Measurements from ENCODE around the gene RAB36.

The RAB36 gene

DNA sequence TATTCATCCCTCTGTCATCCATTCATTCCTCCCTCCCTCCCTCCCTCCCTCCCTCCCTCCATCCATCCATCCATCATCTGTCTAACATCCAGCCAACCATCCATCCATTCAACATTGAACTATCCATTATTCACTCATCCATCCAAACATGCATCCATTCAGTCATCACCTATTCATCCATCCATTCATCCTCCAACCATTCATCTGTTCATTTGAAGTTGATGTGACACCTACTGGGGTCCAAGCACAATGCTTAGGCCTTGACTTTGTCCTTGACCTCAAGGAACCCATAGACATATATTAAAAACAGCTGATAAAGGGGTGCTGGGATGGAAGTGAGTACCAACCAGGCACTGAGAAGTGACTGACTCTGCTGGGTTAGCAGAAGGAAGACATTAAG is 61.6 kb downstream of the RAB36 start:
- no peak for DNase-seq (ENCODE audit: low read depth in 2 of 2)

DNA sequence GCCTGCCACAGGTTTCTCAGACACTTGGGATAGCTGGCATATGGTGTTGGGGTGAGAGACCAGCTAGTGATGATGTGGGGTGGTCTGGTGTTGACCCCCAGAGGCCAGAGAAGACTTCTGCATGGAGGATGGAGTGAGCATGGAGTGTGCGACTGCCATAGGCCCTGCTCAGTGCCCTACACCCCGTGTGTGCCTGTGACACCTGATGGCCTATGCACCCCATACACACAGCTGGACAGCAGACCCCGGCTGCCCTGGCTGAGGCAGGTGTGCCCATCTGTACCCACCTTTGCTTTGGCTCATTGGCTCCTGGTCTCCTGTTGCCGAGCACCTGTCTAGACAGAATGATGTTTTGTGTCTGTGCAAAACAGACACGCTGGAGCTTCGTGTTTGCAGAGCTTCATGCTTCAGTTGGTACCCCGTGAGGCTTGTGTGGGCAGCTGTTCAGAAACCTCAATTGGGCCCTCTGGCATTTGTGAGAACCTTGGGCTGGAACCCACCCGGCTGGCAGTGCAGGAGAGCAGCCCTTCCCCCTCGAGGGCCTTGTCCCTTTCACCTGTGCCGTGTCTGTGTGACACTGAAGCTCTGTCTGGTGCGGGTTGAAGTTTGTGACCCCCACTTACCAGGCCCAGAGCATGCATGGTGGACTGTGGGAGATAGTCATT is 62.6 kb downstream of the RAB36 start:
- DNase-seq (ENCODE audit: low read depth in 2 of 2), result no peak

DNA sequence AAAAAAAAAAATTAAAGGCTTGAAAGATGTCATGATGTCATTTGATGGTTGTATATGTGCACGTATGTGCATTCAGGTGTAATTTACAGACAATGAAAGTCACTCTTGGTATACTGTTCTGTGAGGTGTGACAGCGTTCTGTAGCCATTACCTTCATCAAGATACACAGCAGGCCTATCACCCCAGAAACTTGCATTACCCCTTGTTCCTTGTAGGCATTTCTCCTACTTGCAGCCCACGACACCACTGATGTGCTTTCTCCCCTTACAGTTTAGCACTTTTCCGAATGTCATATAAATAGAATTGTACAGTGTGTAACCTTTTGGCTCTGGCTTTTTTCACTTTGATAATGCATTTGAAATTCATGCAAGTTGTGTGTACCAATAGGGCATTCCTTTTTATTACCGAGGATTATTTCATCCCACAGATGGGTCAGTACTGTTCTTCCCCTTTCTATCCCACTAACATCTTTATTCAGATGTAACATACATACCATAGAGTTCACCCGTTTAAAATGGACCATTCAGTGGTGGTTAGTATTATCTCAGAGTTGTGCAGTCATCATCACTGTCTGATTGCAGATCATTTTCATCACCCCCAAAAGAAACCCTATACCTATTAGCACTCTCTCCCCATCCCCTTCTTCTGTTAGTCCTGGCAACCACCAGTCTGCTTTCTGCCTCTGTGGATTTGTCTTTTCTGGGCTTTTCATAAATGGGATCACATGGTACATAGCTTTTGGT is 65.3 kb downstream of the RAB36 start:
- DNase-seq (ENCODE audit: low read depth in 2 of 2), result no peak

DNA sequence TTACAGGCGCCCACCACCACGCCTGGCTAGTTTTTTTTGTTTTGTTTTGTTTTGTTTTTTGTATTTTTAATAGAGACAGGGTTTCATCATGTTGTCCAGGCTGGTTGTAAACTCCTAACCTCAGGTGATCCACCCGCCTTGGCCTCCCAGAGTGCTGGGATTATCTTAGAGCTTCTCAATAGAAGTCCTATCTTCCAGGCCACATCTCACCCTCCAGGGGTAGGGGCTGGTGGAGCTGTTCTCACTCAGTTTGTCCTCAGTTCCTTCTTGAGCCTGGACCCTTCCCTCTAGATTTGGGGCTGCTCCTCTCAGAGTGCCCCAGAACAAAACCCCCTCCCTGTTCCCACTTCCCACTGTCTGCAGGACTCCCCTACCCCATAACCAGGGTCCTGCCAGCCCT is 66.3 kb downstream of the RAB36 start:
- no peak for DNase-seq (ENCODE audit: low read depth in 2 of 2)

DNA sequence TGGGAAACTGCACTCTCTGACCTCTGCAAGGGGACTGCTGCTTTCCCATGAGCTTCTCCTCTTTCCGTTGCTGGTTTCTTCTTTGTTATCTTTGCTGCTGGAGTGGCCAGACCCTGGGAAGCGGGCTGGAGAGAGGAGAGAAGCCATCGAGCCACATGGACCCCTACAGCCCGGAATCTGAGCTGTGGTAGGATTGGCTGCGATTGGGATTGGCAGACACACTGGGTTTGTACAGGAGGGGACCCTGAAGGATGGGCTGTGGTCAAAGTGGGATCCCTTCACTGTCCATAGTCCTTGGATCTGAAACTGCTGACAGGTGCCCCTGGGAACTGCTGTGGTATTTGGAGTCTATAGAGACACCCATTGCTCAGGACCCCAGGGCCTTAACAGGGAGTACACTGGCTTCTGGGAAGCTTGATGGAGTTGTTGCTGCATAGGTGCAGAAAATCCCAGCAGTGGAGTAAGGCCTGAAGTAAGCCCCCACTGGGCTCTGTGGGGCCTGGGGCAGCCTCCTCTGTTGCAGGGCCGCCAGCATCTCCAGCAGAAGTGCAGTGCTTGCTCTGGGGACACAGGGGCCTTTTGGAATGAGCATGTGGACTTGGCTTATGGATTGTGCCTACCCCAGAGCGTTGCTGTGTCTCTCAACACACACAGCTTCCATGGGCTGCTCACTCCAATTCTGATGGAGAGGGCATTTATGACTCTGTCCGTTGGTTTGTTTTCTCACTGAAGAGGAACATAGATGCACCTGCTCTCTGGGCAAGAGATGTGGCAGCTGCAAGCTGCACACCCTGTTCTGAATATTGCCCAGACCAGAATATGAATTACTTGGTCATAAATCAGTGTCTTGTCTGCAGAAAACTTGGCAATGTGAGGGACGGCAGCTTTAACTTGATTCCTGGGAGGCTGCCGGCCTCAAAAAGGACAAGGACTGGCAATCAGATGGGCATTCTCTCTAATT is 67.1 kb downstream of the RAB36 start:
- no peak for DNase-seq (ENCODE audit: low read depth in 2 of 2)

DNA sequence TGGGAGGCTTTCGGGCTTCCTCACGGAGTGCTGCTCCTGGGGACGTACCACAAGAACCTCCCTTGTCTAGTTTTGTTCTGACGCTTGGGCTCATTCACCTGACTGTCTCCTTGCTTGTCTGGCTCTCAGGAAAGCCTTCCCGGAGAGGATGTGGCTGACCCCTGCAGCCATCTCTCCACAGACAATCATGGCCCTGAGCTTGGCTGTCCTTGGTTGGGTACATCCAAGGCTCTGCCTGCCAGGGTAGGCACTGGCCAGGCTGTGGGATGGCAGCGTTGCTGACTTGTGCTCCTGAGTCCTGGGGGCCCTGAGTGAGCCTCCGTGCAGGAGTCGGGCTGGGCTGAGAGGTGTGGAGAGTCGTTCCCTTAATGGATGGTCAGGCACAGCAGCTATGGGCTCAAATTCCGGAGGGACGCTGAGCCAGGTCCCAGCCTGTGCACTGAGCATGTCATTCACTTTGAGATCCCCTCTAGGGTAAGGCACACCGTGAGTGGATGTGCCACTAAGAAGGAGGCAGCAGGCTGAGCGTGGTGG is 67.8 kb downstream of the RAB36 start:
- DNase-seq (ENCODE audit: low read depth in 2 of 2), result no peak

DNA sequence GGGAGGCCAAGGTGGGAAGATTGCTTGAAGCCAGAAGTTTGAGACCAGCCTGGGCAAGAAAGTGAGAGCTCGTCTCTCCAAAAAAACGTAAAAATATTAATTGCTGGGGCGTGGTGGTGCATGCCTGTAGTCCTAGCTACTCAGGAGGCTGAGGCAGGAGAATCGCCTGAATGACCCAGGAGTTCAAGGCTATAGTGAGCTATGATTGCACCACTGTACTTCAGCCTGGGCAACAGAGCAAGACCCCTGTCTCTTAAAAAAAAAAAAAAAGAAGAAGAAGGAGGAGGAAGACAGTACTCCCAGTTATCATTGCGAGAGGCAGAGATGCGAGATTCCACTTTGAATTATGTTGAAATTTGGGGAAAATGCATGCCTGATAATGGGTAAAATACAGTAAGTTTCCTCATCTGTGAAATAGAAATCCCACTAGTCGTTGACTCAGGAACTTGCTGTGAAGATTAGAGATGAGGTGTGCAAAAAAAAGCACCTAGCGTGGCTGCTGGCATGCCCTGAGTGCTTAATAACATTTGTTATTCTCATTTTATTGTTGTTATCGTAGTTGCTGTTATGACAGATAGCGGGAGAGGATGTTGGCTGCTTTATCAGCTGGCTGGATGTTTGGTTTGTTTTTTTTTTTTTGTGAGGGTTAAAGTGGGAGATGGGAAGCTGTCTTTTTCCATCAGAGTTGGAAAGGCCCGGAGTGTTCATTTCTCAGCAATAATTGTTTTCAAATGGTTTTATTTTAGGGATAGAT is 68.5 kb downstream of the RAB36 start:
- no peak for DNase-seq (ENCODE audit: low read depth in 2 of 2)

Measured in fibroblast of skin of left biceps (primary cell).